IPS DF 4.7 (cell line): ENCODE data around the gene ZFP64.
A peak's percentile ranks its signal among the peaks of the same experiment; 100 is the strongest.

Experiments used
- DNase-seq: peaks from one replicate; pipeline ENCODE4 v3.0.0-alpha.2; 2013; ENCODE audit warnings: low spot score; ENCODE audit errors: extremely low read depth

Gene ZFP64

DNA sequence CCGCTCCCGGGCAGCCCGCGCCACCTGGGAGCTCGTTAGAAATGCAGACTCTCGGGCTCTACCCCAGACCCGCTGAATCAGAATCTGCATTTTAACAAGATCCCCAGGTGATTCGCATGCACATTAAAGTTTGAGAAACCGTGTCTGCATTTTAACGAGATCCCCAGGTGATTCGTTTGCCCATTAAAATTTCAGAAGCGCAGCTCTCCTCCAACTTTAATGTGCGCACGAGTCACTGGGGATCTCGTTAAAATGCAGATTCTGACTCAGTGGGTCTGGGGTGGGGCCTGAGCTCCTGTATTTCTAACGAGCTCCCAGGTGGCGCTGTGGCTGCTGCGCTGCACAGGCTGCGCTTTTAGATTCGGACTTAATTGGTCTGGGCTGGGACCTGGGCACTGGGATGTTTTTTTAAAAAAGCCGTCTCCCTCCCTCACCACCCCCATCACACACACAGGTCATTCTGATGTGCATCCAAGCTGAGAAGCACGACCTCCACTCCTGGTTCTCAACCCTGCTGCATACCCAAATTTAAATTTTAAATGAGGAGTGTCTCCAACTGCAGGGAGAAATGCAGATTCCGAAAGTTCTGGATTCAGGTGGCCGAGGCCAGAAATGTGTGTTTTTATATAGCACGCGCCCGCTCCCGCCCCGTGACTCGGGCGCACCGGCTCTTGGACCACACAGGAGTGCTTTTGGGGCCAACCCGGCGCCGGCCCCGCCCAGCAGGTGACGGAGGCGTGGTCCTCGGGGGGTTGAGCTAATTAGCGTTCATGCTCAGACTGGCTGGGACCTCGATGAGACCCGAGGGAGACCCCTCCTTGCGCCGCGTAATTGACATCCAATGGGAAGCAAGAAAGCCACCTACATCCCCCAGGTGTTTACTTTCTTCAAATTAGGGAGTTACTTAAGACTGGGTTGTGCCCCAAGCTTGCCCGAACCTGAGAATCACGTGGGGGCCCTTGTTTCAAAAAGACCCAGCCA is 85.8 kb downstream of the ZFP64 start:
- peak; percentile 76 for DNase-seq

DNA sequence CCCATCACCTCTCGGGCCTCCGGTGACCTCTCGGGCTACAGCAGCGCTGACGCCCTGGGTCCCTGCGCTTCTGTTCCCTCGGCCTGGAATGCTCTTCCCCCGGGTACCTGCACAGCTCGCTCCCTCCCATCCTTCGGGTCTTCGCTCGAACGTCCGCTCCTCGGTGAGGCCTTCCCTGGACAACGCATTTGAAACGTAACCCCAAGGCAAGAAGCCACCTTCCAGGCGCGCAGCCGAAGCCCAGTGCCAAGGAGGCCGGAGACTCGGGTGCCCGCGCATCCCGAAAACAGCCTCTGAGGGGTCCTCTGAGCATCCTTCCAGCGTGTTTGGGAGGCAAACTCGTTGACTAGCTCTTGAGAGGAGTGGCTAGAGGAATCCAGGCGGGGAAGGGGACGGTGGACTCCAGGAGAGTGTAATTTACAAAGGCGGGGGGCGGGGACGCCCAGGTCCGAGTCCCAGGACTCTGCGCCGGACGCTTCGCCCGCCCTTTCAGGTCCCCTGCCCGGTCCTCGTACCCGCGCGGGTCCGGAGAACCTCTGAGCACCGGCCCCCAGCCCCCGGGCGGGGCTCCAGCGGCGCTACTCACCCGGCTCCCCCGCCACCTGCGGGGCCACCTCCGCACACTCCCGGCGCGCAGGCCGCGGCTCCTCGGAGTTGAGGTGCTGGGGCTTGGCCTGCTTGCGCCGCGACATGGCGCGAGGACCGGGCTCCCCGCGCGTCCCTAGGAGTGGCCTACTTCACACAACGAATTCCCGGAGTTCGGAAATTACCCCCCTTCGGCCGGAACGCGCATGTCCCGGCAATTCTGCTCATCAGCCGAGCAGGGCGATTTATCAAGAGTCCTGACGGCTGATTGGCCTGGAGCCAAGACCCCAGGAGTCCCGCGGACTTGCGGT is 86.8 kb downstream of the ZFP64 start:
- DNase-seq = peak; percentile 25

DNA sequence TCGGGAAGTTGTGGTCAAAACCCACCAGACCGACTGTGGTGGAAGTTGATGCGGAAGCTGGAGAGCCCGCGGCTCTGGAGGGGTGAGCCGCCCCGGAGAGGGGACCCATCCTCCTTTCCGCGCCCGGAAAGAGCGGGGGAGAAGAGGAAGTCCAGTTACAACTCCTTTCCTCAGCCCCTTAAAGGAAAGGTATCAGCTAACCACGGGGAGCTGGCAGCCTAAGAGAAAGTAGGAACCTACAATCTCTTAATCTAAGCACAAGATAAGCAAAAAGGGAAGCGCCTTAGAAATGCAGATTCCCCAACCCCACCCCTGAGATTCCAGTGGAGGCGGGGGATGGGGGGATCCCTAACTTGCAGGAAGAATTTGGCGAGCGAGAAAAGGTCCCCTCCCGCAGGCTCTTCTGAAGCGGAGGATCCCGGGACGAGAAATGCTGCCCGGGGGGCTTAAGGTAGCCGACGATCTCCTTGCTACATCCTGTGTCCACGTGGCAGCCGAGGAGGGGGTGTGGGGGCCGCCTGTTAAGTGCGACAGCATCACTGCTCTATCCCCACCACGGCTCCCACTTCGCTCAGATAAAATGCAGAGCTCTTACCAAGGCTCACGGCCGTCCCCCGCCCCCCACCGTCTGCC is 87.5 kb downstream of the ZFP64 start:
- DNase-seq = peak; percentile 46

DNA sequence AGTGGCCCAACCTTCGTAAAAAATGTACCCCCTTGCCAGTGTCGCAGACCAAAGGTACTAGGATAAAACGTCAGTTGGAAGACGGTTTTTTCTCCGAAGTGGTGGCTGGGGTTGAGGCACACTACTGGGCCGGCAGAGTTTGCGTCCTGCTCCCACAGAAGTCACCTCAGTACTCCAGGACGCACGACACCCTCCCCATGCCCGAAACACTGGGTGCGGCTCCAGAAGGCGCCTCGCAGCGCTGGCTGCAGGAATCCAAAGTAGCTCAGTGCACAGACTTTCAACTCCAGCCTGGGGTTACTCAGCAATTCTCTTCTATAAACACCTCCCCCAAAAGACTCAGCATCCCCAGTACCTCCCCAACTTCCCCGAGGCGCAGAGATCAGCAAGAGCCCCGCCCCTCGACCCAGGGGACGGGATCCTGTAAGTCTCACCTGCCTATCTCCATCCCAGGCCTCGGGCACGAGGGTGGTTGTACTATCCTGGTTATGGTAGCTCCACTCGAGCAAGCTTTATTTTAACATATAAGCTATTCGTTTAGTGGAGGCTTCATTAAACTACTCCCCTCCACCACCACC is 88.2 kb downstream of the ZFP64 start:
- DNase-seq = no peak

DNA sequence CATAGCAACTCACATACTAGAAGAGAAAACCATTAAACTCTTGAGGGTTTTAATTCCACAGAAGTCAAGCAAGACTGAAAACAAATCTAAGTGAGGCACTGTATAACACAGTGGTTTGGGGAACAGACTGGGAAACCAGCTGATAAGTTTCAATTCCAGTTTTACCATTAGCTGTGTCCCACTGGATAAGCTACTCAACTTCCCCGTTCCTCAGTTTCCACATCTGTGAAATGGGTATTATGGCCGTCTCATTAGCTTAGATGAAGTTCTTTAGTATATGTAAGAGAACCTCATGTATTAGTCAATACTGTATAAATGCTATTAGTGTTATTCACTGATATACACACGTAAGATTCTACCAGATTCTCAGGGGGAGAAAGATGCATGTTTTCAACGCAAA is 89.0 kb downstream of the ZFP64 start:
- no peak for DNase-seq

DNA sequence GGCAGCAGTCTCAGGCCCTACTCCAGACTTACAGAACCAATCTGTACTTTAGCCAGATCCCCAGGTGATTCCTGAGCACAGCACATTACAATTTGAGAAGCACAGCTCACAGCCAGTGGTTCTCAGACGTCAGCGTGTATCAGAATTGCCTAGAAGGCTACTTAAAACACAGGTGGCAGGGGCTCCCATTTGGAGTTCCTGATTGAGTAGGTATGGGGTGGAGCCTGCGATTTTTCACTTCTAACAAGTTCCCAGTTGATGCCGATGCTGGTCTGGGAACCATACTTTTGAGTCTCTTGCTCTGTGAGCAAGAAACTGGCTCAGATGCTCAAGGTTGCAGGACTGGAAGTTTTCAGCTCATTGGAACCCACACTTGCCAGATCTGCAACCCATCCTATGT is 89.5 kb downstream of the ZFP64 start:
- no peak for DNase-seq
